Suprapubic skin (tissue), 4 donors: Measurements from ENCODE around the gene RRAD.

Source experiments
- EP300 ChIP-seq: sonication (generic); formaldehyde crosslinking; IDR thresholded peaks from one replicate; pipeline ENCODE4 v1.6.1; 2017; ENCODE audit warnings: antibody characterized with exemption
- POLR2A ChIP-seq, 2 donors: fragments of 450-650 bp; IDR thresholded peaks; one replicate each; pipeline ENCODE4 v1.6.1; 2017; ENCODE audit warnings: antibody characterized with exemption in 2 of 2, mild to moderate bottlenecking in 2 of 2, moderate library complexity in 2 of 2
- POLR2AphosphoS5 ChIP-seq, 3 donors: sonication (generic); formaldehyde crosslinking; IDR thresholded peaks; one replicate each; pipeline ENCODE4 v1.6.1; 2017; ENCODE audit warnings: antibody characterized with exemption in 3 of 3
- TF ChIP-seq, protein P1 (sequence below), 2 donors: fragments of 200-600 bp in 1 of 2; fragments of 450-650 bp in 1 of 2; sonication (generic) in 1 of 2; IDR thresholded peaks; one replicate each; pipeline ENCODE4 v1.5.1; 2016 to 2019; ENCODE audit warnings: antibody characterized with exemption in 2 of 2, mild to moderate bottlenecking in 1 of 2, moderate library complexity in 1 of 2

GRCh38 chr16:66871840-66872239 is 53.5 kb downstream of the RRAD start:
- TF ChIP-seq, protein P1, sequence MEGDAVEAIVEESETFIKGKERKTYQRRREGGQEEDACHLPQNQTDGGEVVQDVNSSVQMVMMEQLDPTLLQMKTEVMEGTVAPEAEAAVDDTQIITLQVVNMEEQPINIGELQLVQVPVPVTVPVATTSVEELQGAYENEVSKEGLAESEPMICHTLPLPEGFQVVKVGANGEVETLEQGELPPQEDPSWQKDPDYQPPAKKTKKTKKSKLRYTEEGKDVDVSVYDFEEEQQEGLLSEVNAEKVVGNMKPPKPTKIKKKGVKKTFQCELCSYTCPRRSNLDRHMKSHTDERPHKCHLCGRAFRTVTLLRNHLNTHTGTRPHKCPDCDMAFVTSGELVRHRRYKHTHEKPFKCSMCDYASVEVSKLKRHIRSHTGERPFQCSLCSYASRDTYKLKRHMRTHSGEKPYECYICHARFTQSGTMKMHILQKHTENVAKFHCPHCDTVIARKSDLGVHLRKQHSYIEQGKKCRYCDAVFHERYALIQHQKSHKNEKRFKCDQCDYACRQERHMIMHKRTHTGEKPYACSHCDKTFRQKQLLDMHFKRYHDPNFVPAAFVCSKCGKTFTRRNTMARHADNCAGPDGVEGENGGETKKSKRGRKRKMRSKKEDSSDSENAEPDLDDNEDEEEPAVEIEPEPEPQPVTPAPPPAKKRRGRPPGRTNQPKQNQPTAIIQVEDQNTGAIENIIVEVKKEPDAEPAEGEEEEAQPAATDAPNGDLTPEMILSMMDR (IDR thresholded peaks at IDR 0.05) = no peak
- TF ChIP-seq POLR2A (IDR thresholded peaks at IDR 0.05) (no peak), POLR2AphosphoS5 (IDR thresholded peaks at IDR 0.05) (no peak), EP300 (no peak)
